ENCODE results near the gene RAB17.
"Not testable (repeated sequence)": the region's sequence is repeated elsewhere in the genome, so short reads cannot be mapped to it uniquely, and the experiment has no call there.

Gene RAB17

GRCh38 chr2:237597196-237598145, 6.9 kb upstream of the RAB17 start:
- DNase-seq, result peak; percentile 40

GRCh38 chr2:237596520-237597195, 6.1 kb upstream of the RAB17 start:
- DNase-seq, result no peak

GRCh38 chr2:237595829-237596519, 5.4 kb upstream of the RAB17 start:
- not testable (repeated sequence) for DNase-seq

GRCh38 chr2:237594514-237594871, 4.0 kb upstream of the RAB17 start:
- DNase-seq, result no peak

- DNase-seq, result no peak
Observed at GRCh38 chr2:237593596-237594320, 3.2 kb upstream of the RAB17 start.

- DNase-seq, result no peak
Observed at GRCh38 chr2:237593036-237593435, 2.5 kb upstream of the RAB17 start.

GRCh38 chr2:237592425-237592980, 2.0 kb upstream of the RAB17 start:
- DNase-seq, result no peak

- DNase-seq, result peak; percentile 98
Observed at GRCh38 chr2:237591141-237591881, 777 bp upstream of the RAB17 start.

GRCh38 chr2:237588044-237588696, 2.4 kb downstream of the RAB17 start:
- no peak for DNase-seq

- no peak for DNase-seq
Observed at GRCh38 chr2:237585590-237586221, 4.8 kb downstream of the RAB17 start.

GRCh38 chr2:237583385-237584295, 6.9 kb downstream of the RAB17 start:
- DNase-seq, result no peak

- peak; percentile 52 for DNase-seq
Observed at GRCh38 chr2:237581751-237582746, 8.5 kb downstream of the RAB17 start.

GRCh38 chr2:237581326-237581725, 9.2 kb downstream of the RAB17 start:
- no peak for DNase-seq

- no peak for DNase-seq
Observed at GRCh38 chr2:237577956-237578870, 12.3 kb downstream of the RAB17 start.

GRCh38 chr2:237577458-237577857, 13.1 kb downstream of the RAB17 start:
- no peak for DNase-seq

- no peak for DNase-seq
Observed at GRCh38 chr2:237576974-237577373, 13.6 kb downstream of the RAB17 start.
